Ascending aorta (tissue), 2 donors: Measurements from ENCODE around the gene PLCB2. TPM values are rescaled to one million over a fixed set of nuclear protein-coding genes. Genes with fewer than 3 reads are reported as not detected.

Source experiments
- DNase-seq, 2 donors: peaks; one replicate each; pipeline ENCODE4 v3.0.0-alpha.2; 2019; ENCODE audit warnings: low spot score in 2 of 2
- H3K27ac ChIP-seq, 2 donors: fragments of 200-600 bp; sonication (generic); one replicate each; pipeline ENCODE4 v1.5.1; 2016 to 2017; ENCODE audit warnings: mild to moderate bottlenecking in 1 of 2
- H3K27me3 ChIP-seq: fragments of 200-600 bp; sonication (generic); one replicate; pipeline ENCODE4 v1.5.1; 2017
- H3K36me3 ChIP-seq, 2 donors: fragments of 200-600 bp; sonication (generic); one replicate each; pipeline ENCODE4 v1.5.1; 2016
- H3K4me1 ChIP-seq, 2 donors: fragments of 200-600 bp; sonication (generic); one replicate each; pipeline ENCODE4 v1.5.1; 2016 to 2017; ENCODE audit warnings: mild to moderate bottlenecking in 1 of 2
- H3K4me3 ChIP-seq, 2 donors: fragments of 200-600 bp; sonication (generic); one replicate each; pipeline ENCODE4 v1.5.1; 2016 to 2017; ENCODE audit warnings: mild to moderate bottlenecking in 1 of 2
- H3K9me3 ChIP-seq, 2 donors: fragments of 200-600 bp; sonication (generic); one replicate each; pipeline ENCODE4 v1.5.1; 2016
- intact Hi-C: fragments of 100-400 bp; cut with DNase I; formaldehyde crosslinking; loops from one replicate; pipeline ENCODE4 v1.15.1; 2023
- total RNA-seq: library from RNA; depleted of rRNA; stranded (reverse); fragments of >200 nt; gene quantifications from one replicate; pipeline ENCODE4 v1.1.0, GENCODE V29; 2016
- TF ChIP-seq, protein P1 (sequence below), 3 experiments: fragments of 200-600 bp in 2 of 3; fragments of 450-650 bp in 1 of 3; sonication (generic) in 2 of 3; IDR thresholded peaks; one replicate each; pipeline ENCODE4 v1.5.1; 2016 to 2019; ENCODE audit warnings: antibody characterized with exemption in 3 of 3, mild to moderate bottlenecking in 1 of 3, moderate library complexity in 1 of 3

The PLCB2 gene
- total RNA-seq, 1 donor from 2014 or later = 6.9 TPM

DNA sequence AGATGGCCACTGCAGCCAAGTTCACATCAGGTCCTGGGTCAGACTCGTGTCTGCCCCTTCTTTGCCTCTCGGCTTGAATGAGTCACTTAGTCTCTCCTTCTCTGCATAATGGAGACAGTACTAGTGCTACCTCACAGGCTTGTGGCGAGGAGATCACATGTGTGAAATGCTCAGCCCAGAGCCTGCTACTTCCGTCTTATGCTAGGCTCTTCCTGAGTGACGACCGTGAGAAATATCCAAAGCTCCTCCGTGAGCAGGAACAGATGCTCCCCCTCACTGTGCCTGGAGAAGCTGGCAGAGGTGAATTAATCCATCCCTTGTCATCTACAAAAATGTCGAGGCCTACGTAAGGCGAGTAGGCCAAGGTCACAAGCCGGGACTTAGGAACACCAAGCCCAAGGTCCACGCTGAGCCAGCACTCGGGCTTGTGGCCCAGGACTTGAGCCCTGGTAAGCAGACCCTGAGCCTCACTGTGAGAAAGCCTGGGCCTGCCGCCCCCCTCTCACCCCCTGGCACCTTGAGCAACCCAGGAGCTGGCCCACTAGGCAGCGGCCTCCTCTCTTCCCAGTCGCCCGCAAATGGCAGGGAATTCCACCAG, 51.0 kb downstream of the PLCB2 start:
- no peaks in the 10 kb centered on the region for H3K27me3 ChIP-seq
- TF ChIP-seq, protein P1, sequence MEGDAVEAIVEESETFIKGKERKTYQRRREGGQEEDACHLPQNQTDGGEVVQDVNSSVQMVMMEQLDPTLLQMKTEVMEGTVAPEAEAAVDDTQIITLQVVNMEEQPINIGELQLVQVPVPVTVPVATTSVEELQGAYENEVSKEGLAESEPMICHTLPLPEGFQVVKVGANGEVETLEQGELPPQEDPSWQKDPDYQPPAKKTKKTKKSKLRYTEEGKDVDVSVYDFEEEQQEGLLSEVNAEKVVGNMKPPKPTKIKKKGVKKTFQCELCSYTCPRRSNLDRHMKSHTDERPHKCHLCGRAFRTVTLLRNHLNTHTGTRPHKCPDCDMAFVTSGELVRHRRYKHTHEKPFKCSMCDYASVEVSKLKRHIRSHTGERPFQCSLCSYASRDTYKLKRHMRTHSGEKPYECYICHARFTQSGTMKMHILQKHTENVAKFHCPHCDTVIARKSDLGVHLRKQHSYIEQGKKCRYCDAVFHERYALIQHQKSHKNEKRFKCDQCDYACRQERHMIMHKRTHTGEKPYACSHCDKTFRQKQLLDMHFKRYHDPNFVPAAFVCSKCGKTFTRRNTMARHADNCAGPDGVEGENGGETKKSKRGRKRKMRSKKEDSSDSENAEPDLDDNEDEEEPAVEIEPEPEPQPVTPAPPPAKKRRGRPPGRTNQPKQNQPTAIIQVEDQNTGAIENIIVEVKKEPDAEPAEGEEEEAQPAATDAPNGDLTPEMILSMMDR (IDR thresholded peaks at IDR 0.05) = no peak
- intact Hi-C loops = no loop called here
- H3K4me3 ChIP-seq = no peak overlapping the region
- no peaks in the 10 kb centered on the region for H3K9me3 ChIP-seq
- no peak for DNase-seq
- no peak overlapping the region for H3K27ac ChIP-seq
- no peaks in the 10 kb centered on the region for H3K36me3 ChIP-seq
- peaks cover 15 to 16% of the 10 kb centered on the region in 2 donors for H3K4me1 ChIP-seq

DNA sequence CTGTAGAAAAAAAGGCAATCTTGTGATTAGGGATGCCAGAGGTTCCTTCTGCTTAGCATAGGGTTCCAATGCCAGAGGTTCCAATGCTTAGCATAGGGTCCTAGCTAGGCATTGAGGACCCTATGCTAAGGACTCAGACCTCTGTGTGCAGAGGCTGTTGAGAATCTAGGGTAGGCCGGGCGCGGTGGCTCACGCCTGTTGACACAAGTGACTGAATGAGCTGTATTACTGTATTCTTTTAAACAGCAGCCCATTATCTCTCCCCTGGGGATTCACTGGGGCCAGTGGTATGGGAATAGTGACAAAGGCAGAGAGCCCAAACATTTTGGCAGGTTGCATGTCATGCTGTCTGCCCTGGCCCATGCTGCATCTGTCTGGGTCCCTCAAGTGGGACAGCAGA, 52.7 kb downstream of the PLCB2 start:
- peaks cover 15 to 16% of the 10 kb centered on the region in 2 donors for H3K4me1 ChIP-seq
- no peak for DNase-seq
- no peaks in the 10 kb centered on the region for H3K27me3 ChIP-seq
- no peaks in the 10 kb centered on the region for H3K9me3 ChIP-seq
- no peak overlapping the region for H3K4me3 ChIP-seq
- H3K36me3 ChIP-seq = no peaks in the 10 kb centered on the region
- intact Hi-C loops = no loop called here
- TF ChIP-seq, protein P1 (IDR thresholded peaks at IDR 0.05) = no peak
- H3K27ac ChIP-seq = no peak overlapping the region

DNA sequence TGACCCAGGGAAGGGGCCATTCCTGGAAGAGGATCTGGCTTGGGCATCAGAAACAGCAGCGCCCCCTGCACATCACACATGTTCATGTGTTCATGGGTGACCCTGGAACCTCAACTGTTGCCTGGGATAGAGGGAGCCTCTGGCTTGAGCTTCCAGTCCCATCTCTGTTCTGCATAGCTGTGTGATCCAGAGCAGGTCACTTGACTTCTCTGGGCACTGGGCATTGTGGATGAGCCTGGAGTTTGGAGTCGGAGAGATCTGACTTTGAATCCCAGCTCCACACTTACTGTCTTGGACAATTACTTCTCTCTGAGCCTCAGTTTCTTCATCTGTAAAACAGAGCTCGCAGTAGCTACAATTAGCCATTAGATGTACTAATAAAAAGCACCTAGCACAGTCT, 53.3 kb downstream of the PLCB2 start:
- H3K9me3 ChIP-seq = no peaks in the 10 kb centered on the region
- intact Hi-C loops = no loop called here

DNA sequence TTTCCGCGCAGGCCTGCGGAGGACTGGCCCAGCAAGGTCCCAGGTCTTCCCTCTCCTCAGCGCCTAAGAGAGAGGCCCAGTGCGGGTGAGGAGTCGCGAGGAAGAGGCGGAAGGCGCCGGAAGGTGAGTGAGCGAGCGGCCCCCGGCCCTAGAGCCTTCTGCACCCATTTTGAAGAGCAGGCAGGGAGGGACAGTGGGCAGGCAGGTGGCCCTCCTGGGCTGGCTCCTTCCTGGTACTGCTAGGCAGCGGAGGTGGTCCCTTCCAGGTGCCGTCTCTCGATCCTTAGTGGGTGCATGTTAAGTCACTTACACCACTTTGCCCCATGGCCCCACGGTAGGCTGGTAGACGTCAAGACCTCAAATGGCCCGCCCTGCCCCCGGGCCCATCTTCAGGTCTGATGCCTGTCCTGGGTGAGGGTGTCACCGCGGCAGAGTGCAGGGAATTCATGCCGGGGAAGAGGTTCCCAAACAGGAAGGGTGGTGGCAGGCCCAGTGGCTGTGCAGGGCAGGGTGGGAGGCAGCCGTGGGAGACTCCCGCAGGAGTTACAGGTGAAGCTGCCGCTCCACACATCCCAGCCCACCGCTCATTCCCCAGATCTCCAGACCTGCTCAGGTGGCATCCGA, 54.5 kb downstream of the PLCB2 start:
- TF ChIP-seq, protein P1 (IDR thresholded peaks at IDR 0.05) = no peak
- Histone ChIP-seq H3K4me3 (peak overlapping the region; percentile 69 to 78), H3K9me3 (no peaks in the 10 kb centered on the region), H3K27me3 (no peaks in the 10 kb centered on the region), H3K36me3 (no peaks in the 10 kb centered on the region), H3K27ac (no peak overlapping the region), H3K4me1 (peaks cover 15 to 16% of the 10 kb centered on the region in 2 donors)
- intact Hi-C loops = no loop called here
- DNase-seq = no peak

More for the DNA sequence above, 53.3 kb downstream of the PLCB2 start:
- Histone ChIP-seq H3K36me3 (no peaks in the 10 kb centered on the region), H3K4me3 (no peak overlapping the region), H3K27me3 (no peaks in the 10 kb centered on the region), H3K4me1 (peaks cover 15 to 16% of the 10 kb centered on the region in 2 donors), H3K27ac (no peak overlapping the region)
- TF ChIP-seq, protein P1 (IDR thresholded peaks at IDR 0.05) = no peak
- no peak for DNase-seq

DNA sequence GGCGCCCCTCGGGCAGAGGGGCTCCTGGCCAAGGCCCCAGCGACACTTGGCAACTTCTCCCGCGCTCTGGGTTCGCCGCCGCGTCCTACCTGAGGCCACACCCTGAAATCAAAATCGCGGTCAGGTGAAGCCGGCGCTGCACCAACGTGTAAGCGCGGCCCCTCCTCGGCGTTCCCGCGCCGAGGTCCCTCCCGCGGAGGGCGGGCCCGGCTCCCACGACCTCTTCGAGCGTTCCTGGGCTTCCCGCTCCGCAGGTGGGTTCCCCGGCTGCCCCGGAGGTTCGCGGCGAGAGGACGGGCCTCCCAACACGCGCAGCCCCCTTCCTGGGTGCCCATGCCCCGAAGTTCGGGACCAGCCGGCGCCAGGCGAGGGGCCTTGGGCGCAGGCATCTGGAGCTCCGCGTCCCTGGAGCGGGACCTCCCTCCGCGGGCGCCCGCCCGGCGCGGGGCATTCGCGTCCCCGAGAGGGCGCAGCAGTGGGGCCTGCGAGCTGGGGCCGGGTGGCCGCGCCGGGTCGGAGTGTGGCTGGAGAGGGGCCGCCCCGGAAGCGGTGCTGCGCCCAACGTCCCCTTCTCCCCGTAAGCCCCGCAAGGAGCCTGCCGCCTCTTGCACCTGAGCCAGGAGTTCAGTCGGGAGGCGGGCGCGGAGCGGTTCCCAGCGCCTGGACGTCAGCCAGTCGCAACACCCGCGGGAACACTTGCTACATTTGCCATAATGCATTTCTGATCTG, 55.1 kb downstream of the PLCB2 start:
- H3K36me3 ChIP-seq = no peaks in the 10 kb centered on the region
- intact Hi-C loops = no loop called here
- no peaks in the 10 kb centered on the region for H3K9me3 ChIP-seq
- TF ChIP-seq, protein P1 (IDR thresholded peaks at IDR 0.05) = no peak
- no peak overlapping the region for H3K27ac ChIP-seq
- H3K27me3 ChIP-seq = no peaks in the 10 kb centered on the region
- peaks cover 15 to 16% of the 10 kb centered on the region in 2 donors for H3K4me1 ChIP-seq
- DNase-seq = no peak
- peak overlapping the region; percentile 69 to 78 for H3K4me3 ChIP-seq
